Dermis microvascular lymphatic vessel endothelial cell (primary cell): ENCODE measurements around the gene PCLO. TPM values are rescaled to one million over a fixed set of nuclear protein-coding genes. Genes with fewer than 3 reads are reported as not detected.
"Not testable (repeated sequence)": the region's sequence is repeated elsewhere in the genome, so short reads cannot be mapped to it uniquely, and the experiment has no call there.

Experiments used
- DNase-seq, 2 donors: peaks; one replicate each; pipeline versions ENCODE4 v3.0.0 to v3.0.0-alpha.2; 2010; ENCODE audit warnings: low read depth in 2 of 2
- total RNA-seq: library from RNA; depleted of rRNA; stranded (reverse); fragments of >200 nt; gene quantifications from 2 replicates; pipeline ENCODE4 v1.2.1, GENCODE V29; 2014

PCLO gene
- total RNA-seq, 1 donor from 2014 or later = 1.8 TPM

DNA sequence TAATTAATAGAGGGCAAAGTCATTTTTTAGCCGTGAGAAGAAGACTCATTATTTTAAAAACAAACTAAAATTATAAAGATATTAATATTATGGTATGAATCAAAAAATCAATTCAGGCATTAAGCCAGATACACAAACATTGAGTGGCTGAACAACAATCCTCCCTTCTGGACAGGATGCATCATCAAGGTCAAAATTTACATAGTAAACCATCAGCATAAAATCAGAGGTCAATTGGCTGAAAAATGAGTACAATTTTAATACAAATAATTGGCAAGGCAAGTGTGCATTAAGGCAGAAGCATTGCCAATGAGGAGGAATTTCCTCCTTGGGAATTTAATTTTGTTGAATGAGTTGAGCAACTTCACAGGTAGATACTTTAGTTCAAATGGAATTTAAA is 108.2 kb downstream of the PCLO start:
- DNase-seq = no peak

DNA sequence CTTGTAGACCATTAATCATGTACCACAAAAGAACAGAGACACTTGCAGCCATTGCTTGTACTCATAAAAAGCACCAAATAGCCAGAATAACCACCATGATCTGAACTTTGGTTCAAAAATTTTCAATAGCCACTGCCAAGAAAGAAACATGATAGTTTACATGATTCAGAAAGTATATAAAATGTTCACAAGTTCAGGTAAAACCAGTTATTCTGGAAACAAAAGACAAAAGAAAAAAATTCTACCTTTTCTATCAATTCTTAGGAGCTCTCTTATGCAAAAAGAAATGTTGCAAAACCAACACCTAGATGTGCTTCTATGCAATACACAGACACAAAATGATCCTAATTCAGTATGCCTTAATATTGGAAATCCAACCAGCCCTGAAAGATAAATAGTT is 108.7 kb downstream of the PCLO start:
- no peak for DNase-seq

DNA sequence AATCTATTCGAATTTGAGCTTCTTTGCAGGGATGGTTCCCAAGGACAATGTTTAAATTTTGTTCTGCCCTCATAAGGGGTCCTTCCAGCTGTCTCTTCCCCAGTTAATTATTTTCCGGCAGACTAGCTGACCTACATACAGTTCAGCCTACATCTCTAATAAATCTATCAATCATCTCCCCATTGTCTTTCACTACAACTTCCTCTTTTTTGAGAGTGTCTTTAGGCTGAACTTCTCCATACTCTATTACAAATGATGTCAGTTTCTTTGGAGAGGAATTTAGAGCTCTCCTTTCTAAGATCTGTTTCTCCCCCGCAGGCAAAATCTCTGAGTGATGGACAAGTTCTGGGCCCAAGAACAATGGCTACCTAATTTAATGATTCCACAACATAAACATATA is 122.2 kb downstream of the PCLO start:
- DNase-seq = no peak

DNA sequence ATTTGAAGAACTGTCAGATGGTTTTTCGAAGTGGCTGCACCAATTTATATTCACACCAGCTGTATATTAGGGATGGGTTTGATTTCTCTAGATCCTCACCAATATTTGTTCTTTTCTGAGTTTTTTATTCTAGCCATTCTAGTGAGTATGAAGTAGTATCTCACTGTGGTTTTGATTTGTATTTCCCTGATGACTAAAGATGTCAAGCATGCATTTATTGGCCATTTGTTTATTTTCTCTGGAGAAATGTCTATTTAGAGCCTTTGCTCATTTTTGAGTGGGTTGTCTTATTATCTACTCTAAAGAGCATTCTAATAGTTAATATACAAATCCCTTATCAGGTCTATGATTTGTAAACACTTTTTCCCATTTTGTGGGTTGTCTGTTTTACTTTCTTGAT is 123.9 kb downstream of the PCLO start:
- no peak for DNase-seq

DNA sequence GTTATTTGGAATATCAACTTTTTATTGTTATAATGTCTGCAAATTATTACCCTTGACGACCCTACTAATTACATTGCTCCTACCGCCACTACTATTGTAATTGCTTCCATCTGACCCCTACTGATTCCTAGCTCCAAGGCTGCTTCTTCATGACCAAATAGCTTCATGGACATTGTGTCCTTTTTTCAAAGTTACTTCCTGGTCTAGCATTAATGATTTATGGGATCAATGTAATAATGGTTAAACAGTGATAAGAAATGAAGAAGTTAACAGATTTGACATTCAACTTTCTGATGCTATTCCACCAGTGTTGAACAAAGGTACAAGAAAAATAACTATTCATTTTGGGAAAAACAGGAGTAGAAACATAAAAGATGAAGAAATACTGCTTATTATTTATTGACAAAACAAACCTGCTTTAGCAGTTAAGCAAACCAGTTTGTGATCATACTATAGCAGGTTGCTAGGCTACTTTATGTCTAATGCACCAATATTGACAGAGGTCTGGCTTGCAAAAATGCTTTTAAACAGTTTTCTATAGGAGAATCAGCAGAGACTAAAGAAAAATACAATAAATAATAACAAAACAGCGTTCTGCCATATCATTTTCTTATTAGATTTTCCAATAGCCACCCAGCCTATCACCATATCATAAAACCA is 125.8 kb downstream of the PCLO start:
- no peak for DNase-seq

DNA sequence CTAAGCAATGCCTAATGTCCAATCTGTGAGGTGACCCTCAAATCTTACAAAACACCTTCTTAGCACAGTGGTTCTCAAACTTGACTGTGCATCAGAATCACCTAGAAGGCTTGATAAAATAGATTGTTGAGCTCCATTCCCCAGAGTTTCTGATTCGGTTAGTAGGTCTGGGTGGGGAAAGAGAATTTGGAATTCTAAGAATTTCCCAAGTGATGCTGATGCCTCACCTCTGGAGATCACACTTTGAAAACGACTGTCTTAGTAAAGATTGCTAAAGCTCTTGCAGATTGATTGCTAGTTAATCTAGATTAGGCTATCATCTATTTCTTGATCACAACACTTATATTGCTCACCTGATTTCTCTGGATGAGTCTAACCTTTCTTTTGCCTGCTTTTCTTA is 126.6 kb downstream of the PCLO start:
- DNase-seq = no peak

DNA sequence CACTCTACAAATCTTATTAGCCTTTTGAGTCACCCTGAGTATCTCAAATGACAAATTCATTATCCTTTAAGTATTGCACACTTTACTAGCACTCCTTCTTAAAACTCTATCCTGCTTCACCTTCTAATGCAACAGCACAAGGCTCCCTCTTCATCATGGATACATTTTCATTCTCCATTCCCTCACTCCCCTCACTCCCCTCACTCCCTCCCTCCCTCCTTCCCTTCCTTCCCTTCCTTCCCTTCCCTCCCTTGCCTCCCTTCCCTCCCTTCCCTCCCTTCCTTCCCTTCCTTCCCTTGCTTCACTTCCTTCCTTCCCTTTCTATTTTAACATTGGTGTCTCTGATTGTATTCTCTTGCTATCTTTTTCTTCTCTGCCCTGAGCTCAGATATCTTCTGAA is 130.5 kb downstream of the PCLO start:
- DNase-seq = no peak

DNA sequence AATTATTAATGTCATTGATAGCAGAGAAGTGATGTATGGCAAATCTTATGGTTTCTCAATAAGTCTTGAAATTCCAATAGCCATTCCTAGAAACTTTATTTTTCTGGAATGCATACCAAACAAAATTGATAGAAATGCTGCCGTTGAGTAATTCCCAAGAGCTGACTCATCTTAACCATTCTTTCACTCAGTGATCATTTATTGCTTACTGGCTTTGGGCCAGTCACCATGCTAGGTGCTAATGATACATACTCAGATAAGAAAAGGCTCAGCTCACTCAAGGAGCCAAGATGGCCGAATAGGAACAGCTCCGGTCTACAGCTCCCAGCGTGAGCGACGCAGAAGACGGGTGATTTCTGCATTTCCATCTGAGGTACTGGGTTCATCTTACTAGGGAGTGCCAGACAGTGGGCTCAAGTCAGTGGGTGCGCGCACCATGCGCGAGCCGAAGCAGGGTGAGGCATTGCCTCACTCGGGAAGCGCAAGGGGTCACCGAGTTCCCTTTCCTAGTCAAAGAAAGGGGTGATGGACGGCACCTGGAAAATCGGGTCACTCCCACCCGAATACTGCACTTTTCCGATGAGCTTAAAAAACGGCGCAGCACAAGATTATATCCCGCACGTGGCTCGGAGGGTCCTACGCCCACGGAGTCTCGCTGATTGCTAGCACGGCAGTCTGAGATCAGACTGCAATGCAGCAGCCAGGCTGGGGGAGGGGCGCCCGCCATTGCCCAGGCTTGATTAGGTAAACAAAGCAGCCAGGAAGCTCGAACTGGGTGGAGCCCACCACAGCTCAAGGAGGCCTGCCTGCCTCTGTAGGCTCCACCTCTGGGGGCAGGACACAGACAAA is 138.6 kb downstream of the PCLO start:
- DNase-seq = not testable (repeated sequence)

DNA sequence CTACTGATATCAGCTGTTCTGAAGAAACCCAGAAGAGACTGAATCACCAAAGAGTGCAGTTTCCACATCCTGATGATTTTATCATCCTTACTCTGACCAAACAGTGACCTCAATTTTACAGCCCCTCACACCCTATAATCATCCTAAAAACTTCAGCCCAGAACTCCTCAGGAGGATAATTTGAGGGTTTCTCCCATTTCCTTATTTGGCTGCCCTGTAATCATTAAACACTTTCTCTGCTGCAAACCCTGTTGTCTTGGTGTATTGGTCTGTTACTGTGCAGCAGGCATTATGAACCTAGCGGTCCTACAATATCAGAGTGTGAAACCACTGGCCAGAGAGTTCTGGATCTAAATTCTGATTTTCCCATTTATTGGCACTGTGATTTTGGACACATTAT is 141.7 kb downstream of the PCLO start:
- no peak for DNase-seq

DNA sequence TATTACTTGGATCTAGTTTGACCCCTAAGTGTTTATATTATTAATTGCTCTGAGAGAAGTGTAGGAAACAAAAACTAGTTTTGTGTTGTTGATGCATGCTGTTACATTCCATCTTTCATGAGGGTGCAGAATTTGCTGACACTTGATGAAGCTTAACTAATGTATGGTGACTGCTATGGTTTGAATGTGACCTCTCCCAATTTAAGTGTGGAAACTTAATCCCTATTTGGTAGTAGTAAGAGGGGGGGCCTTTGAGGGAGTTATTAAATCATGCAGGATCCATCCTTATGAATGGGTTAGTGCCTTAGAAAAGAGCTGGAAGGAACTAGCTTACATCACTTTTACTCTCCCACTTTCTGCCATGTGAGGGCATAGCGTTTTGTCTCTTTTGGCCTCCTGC is 142.5 kb downstream of the PCLO start:
- no peak for DNase-seq

DNA sequence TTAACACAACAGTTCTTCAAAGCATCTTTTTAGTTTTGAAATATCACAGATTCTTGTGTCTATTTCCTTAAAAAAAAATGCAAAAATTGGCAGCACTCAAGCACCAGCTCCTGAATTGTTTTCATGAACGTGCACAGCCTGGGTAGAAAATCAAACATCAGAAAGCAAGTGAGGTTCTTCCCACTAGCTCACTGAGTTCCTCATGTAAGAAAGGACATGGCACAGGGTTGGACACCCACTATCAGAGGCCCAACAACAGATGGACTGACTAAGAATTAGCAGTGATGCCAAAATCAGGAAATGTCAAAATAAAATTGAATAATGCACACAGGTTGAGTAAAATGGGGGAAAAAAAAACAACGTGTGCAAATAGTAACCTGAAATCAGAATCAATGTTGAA is 146.8 kb downstream of the PCLO start:
- DNase-seq = no peak

DNA sequence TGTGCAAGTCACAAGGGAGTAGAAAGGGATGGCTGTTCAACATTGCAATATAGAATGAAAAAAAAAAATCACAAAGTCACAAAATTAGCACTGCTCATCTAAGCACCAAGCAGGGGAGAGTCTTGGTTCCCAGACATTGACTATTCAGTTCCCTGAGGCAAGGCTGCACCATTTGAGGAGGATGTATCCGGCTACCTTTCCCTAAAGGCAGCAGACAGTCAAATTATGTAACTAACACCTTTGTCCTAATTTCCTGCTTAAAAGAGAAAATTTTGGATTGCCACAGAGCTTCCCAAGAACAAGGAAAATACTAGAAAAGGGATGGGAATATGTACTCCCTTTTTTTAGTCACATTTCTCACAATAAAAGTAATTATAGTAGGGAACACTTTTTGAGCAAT is 148.1 kb downstream of the PCLO start:
- DNase-seq = no peak

DNA sequence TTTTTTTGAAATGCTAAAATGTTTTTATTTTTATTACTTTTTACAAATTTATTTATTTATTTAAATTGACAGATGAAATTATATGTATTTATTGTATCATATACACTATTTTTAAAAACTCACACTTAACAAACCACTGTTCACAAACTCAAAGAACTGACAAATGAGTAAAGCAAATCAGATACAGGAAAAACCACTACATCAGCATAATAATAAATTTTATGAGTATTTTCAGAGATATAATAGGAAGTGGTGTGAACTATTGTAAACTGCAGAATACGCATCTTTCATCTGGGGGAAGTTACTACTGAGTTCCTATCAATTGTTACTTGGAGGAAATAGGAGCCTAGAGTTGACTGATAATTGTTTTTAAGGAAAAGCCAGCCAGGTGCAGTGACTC is 150.7 kb downstream of the PCLO start:
- DNase-seq = peak; percentile 18 to 28

DNA sequence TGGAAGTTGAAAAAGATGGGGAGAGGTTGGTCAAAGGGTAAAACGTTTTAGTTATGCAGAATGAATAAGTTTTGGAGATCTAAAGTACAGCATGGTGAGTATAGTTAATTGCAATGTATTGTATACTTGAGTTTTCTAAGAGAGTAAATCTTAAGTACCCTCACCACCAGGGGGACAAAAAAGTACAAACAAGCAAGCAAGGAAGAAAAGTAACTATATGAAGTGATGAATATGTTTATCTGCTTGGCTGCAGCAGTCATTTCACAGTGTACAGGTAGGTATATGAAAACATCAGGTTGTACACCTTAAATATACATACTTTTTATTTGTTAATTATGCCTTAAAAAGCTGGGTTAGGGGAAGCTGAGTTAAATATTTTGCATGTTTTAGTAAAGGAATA is 157.3 kb downstream of the PCLO start:
- peak in 1 of 2 donors; percentile 16 for DNase-seq

DNA sequence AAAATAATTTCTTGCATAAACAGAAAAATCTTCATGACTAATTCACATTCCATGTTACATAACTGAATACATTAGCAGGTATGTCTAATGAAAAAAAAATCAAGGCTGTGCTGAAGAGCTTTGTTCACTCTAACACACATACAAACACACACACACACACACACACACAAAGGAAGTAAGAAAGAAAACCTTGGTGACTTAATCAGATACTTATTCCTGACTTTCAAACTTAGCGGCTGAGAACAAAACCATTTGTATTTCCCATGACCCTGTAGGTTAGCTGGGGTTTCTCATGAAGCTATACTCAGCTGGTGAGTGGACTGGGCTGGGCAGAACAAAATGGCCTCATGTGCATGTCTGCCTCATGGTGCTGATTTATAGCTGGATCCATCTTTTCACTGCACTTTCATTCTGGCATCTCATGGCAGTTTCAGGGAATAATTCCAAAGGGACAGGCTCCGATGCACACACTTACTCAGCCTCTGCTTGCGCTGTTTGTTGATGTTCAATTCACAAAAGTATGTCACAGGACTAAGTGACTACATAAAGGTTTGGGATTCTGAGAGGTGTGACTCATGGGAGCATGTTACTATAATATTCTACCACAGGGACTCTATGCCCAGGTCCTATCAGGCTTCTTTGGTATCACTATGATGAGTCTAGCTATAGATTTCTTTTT is 161.2 kb downstream of the PCLO start:
- DNase-seq = no peak

DNA sequence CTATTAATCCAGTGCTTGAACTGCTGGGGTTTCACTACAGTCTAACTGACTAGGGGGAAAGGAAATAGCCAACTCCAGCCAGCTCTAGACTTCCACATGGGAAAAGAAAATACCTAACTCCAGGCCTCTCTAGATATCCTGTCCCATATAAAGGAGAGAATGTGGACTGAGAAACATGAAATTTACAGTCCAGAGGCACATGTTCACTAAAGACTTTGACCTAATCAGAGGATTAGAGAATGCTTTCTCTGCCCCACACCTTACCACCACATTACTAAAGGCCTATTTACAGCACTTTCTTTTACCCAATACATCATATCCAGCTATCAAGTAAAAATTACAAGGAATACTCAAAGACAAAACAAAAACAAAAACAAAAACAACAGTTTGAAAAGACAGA is 164.2 kb downstream of the PCLO start:
- no peak for DNase-seq

DNA sequence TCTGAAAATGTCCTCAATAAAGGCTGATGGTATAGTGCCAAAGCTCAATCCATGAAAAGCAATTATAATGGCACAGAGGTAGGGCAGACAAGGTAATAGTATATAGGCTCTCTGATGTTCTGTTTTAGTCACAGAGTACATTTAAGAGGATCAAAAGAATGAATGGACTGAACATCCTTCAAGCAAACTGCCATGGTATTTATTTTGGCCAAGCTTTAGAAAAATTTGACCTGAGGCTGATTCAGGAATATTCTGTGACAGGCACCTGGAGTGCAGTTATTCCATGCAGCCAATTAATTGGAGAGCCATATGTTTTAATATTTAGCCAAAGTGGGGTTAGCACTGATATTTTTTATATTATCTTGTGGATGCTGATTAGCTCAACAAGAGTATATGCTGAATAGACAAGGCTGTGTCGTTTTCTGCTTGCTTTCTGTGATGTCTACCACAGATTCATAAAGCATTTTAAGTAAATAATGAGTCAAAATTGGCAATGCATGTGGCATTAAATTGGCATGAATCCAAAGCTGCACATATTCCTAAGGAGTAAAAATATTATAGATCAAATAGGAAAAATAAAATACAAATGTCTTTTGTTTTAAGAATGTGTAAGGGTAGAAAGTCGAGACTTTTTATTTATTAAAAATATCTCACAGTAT is 177.4 kb downstream of the PCLO start:
- no peak for DNase-seq

DNA sequence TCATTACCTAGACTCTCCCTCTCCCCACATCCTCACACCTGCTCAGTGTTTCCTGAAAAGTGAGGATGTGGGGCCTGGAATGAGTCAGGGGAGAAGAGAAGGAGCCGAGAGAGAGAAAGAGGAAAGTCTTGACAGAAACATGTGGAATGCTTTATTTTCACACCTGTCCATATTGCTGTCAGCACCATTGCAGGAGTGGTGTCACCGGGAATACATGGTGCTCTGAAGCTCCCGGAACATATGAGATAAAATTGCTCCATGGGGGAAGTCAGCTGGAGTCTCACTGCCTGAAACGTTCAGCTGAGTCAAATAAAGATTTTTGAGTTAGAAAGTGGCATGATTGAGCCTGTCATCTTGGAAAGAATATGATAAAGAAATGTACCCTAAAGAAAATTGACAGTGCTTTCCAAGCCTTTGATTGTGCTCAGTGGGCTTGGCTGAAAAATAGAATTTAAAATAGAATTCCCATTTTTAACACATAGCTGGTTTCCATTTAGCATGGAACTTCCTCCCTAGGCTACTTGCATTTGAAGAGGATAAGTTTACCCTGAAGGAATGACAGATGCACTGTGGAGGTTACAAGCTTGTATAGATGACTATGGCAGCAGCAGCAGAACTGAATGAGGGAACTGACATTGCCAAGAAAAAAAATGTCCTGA is 182.4 kb downstream of the PCLO start:
- no peak for DNase-seq

DNA sequence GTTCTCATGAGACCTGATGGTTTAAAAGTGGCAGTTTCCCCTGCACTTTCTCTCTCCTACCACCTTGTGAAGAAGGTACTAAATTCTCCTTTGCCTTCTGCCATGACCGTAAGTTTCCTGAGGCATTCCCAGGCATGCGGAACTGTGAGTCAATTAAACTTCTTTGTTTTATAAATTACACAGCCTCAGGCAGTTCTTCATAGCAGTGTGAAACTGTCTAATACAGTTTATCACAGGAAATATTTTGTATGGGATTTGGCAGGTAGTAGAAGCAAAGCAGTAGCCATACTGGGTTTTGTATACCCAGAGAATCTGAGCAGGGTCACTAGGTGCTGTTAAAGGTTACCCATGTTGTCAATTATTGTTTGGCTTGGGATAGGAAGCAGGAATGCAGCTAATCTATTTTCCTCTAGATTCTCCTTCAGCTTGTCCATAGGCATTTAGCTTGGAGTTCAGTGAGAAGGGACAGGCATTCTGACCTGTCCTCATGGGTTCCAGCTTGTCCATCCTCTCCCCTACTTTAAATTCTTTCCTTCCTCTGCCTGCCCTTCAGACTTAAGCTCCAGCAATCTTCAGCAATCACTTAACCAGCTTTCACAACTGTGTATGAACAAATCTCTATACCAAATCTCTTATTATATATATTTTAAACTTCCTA is 186.7 kb downstream of the PCLO start:
- DNase-seq = no peak

DNA sequence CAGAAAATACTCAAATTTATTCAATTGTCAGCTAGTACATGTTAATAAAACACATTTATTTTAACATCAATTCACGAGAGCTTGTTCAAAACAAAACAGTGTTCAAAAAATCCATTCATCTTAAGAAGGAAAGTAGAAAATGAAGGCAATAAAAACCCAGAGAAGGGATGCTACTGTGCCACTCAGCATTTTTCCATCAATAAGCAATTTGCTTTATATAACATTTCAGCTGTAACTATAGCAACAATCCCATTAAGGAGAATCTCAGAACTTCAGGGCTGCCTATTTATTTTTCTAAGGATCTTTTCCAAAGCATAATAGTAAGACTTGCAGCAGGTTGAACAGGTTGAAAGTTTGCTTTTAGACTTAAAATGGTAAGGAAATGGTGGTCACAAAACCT is 190.5 kb downstream of the PCLO start:
- no peak for DNase-seq
